ENCODE results near the gene SLC22A13. TPM values are rescaled to one million over a fixed set of nuclear protein-coding genes. Genes with fewer than 3 reads are reported as not detected.
"Not testable (repeated sequence)": the region's sequence is repeated elsewhere in the genome, so short reads cannot be mapped to it uniquely, and the experiment has no call there.

SLC22A13 gene
- total RNA-seq, 2 experiments from 2014 or later: 0.57 to 0.61 TPM

- ATAC-seq (ENCODE audit: low read depth); H3K4me3 Mint-ChIP-seq; DNase-seq; H3K9me3 Mint-ChIP-seq; POLR2A ChIA-PET; H3K36me3 Mint-ChIP-seq; H3K27ac Mint-ChIP-seq; H3K4me1 Mint-ChIP-seq: not testable (repeated sequence)
- H3K27me3 Mint-ChIP-seq: peaks cover 19% of the 10 kb centered on the region
Observed at GRCh38 chr3:38297053-38297452, 31.4 kb downstream of the SLC22A13 start.

GRCh38 chr3:38297537-38297936 is 31.9 kb downstream of the SLC22A13 start:
- Mint-ChIP-seq H3K4me1 (no peaks in the 10 kb centered on the region), H3K36me3 (no peaks in the 10 kb centered on the region), H3K27ac (no peak overlapping the region), H3K27me3 (peaks cover 19% of the 10 kb centered on the region), H3K9me3 (no peaks in the 10 kb centered on the region), H3K4me3 (no peak overlapping the region)
- POLR2A ChIA-PET: no interaction called here
- ATAC-seq (ENCODE audit: low read depth) (no peak), DNase-seq (no peak)

GRCh38 chr3:38297947-38298711 is 32.5 kb downstream of the SLC22A13 start:
- no peak for ATAC-seq (ENCODE audit: low read depth)
- H3K4me1 Mint-ChIP-seq: no peaks in the 10 kb centered on the region
- no peaks in the 10 kb centered on the region for H3K9me3 Mint-ChIP-seq
- H3K36me3 Mint-ChIP-seq: no peaks in the 10 kb centered on the region
- H3K4me3 Mint-ChIP-seq: no peak overlapping the region
- peaks cover 20% of the 10 kb centered on the region for H3K27me3 Mint-ChIP-seq
- no peak overlapping the region for H3K27ac Mint-ChIP-seq
- POLR2A ChIA-PET: no interaction called here
- DNase-seq: no peak

DNA sequence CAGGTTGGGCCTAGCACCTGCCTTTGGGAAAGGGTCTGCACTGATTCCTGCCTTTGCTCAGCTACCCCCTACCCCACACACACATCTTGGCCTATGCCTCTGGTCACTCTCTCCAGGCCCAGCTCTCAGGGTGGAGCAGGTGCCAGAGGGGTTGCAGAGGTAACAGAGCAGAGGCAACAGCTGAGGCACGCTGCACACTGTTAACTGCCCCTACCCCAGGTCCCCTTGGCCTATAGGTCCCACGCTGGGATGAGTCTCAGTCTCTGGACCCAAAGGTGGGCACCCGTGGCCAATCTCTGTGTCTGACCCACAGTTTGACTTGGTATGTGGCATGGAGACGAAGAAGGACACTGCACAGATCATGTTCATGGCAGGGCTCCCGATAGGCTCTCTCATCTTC is 41.3 kb downstream of the SLC22A13 start:
- Mint-ChIP-seq H3K36me3 (no peaks in the 10 kb centered on the region), H3K9me3 (no peaks in the 10 kb centered on the region), H3K4me3 (no peak overlapping the region), H3K4me1 (no peaks in the 10 kb centered on the region), H3K27ac (no peak overlapping the region), H3K27me3 (peaks cover 19% of the 10 kb centered on the region)
- POLR2A ChIA-PET: no interaction called here
- DNase-seq (no peak), ATAC-seq (ENCODE audit: low read depth) (no peak)

DNA sequence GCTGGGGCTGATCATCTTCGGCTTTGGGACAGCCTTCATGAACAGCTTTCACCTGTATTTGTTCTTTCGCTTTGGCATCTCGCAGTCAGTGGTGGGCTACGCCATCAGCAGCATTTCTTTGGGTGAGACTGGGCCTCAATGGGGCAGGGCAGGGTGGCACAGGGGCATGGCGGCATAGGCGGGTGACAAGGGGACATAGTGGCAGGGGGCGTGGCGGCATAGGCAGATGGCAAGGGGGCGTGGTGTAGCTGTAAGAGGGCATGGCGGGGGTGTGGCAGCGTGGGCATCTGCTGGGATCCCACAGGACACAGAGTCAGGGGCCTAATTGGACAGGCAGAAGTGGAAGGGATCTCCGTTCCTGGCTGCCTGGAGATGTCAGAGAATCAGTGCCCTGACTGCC is 42.0 kb downstream of the SLC22A13 start:
- H3K36me3 Mint-ChIP-seq: no peaks in the 10 kb centered on the region
- POLR2A ChIA-PET: no interaction called here
- no peaks in the 10 kb centered on the region for H3K4me1 Mint-ChIP-seq
- H3K27ac Mint-ChIP-seq: no peak overlapping the region
- ATAC-seq (ENCODE audit: low read depth): no peak
- peaks cover 19% of the 10 kb centered on the region for H3K27me3 Mint-ChIP-seq
- no peak for DNase-seq
- no peaks in the 10 kb centered on the region for H3K9me3 Mint-ChIP-seq
- no peak overlapping the region for H3K4me3 Mint-ChIP-seq

DNA sequence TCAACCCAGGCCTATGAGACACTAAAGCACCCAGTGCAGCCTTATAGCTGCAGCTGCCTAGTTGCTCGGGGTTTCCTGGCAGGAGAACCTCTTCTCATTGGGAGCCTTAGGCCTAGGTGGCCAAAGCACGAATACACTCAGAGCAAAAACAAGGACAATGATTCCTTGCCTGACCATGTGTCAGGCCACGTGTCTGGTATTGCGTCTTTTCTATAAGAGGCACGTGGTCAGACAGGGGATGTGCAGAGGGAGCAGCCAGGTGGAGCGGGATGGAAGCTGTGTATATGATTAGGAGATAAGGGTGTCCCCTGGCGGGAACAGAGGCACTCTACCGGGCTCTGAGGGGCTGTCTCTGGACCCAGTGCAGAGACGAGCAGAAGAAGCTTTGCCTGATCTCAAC is 42.8 kb downstream of the SLC22A13 start:
- ATAC-seq (ENCODE audit: low read depth) (no peak), DNase-seq (no peak)
- Mint-ChIP-seq H3K36me3 (no peaks in the 10 kb centered on the region), H3K9me3 (no peaks in the 10 kb centered on the region), H3K4me1 (no peaks in the 10 kb centered on the region), H3K27ac (no peak overlapping the region), H3K27me3 (peaks cover 18% of the 10 kb centered on the region), H3K4me3 (no peak overlapping the region)
- POLR2A ChIA-PET: no interaction called here

- POLR2A ChIA-PET: no interaction called here
- H3K4me3 Mint-ChIP-seq: no peak overlapping the region
- ATAC-seq (ENCODE audit: low read depth) (no peak), DNase-seq (no peak)
- no peaks in the 10 kb centered on the region for H3K4me1 Mint-ChIP-seq
- no peak overlapping the region for H3K27ac Mint-ChIP-seq
- H3K27me3 Mint-ChIP-seq: peaks cover 15% of the 10 kb centered on the region
- no peaks in the 10 kb centered on the region for H3K9me3 Mint-ChIP-seq
- no peaks in the 10 kb centered on the region for H3K36me3 Mint-ChIP-seq
Observed at GRCh38 chr3:38311476-38311875, 45.9 kb downstream of the SLC22A13 start.

- Mint-ChIP-seq H3K36me3 (no peaks in the 10 kb centered on the region), H3K27ac (no peak overlapping the region), H3K4me3 (no peak overlapping the region), H3K27me3 (peaks cover 15% of the 10 kb centered on the region), H3K4me1 (no peaks in the 10 kb centered on the region), H3K9me3 (no peaks in the 10 kb centered on the region)
- DNase-seq (no peak), ATAC-seq (ENCODE audit: low read depth) (no peak)
- POLR2A ChIA-PET: no interaction called here
Observed at GRCh38 chr3:38311941-38312340, 46.3 kb downstream of the SLC22A13 start.

GRCh38 chr3:38312356-38312755 is 46.7 kb downstream of the SLC22A13 start:
- Mint-ChIP-seq H3K4me3 (no peak overlapping the region), H3K36me3 (no peaks in the 10 kb centered on the region), H3K4me1 (no peaks in the 10 kb centered on the region), H3K27ac (no peak overlapping the region), H3K9me3 (no peaks in the 10 kb centered on the region), H3K27me3 (peaks cover 15% of the 10 kb centered on the region)
- DNase-seq (no peak), ATAC-seq (ENCODE audit: low read depth) (no peak)
- POLR2A ChIA-PET: no interaction called here

DNA sequence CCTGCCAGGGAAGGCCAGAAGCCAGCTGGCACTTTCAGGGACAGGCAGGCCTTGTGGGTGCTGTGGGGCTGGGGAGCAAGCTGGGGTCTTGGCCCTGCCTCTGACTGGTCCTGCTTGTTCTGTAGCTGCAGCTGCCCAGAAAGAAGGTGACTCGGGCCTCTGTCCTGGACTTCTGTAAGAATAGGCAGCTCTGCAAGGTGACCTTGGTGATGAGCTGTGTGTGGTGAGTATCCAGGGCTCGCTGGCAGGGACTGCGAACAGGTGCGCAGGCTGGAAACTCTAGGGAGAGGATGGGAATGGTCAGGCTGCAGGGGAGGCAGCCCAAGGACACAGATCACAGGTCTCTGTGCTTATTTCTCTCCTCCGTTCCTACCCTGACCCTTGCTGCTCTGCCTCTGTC is 47.7 kb downstream of the SLC22A13 start:
- no peaks in the 10 kb centered on the region for H3K4me1 Mint-ChIP-seq
- POLR2A ChIA-PET: no interaction called here
- ATAC-seq (ENCODE audit: low read depth) (no peak), DNase-seq (no peak)
- no peaks in the 10 kb centered on the region for H3K9me3 Mint-ChIP-seq
- peaks cover 13% of the 10 kb centered on the region for H3K27me3 Mint-ChIP-seq
- H3K4me3 Mint-ChIP-seq: no peak overlapping the region
- H3K36me3 Mint-ChIP-seq: no peaks in the 10 kb centered on the region
- H3K27ac Mint-ChIP-seq: no peak overlapping the region

- Mint-ChIP-seq H3K27me3 (peaks cover 13% of the 10 kb centered on the region), H3K27ac (no peak overlapping the region), H3K36me3 (no peaks in the 10 kb centered on the region), H3K9me3 (no peaks in the 10 kb centered on the region), H3K4me1 (no peaks in the 10 kb centered on the region), H3K4me3 (no peak overlapping the region)
- no peak for ATAC-seq (ENCODE audit: low read depth)
- POLR2A ChIA-PET: no interaction called here
- DNase-seq: no peak
Observed at GRCh38 chr3:38313695-38314094, 48.1 kb downstream of the SLC22A13 start.

- Mint-ChIP-seq H3K4me1 (no peaks in the 10 kb centered on the region), H3K9me3 (no peaks in the 10 kb centered on the region), H3K36me3 (no peaks in the 10 kb centered on the region), H3K27me3 (peaks cover 13% of the 10 kb centered on the region), H3K27ac (no peak overlapping the region), H3K4me3 (no peak overlapping the region)
- POLR2A ChIA-PET: no interaction called here
- ATAC-seq (ENCODE audit: low read depth) (no peak), DNase-seq (no peak)
Observed at GRCh38 chr3:38314112-38314763, 48.6 kb downstream of the SLC22A13 start.

DNA sequence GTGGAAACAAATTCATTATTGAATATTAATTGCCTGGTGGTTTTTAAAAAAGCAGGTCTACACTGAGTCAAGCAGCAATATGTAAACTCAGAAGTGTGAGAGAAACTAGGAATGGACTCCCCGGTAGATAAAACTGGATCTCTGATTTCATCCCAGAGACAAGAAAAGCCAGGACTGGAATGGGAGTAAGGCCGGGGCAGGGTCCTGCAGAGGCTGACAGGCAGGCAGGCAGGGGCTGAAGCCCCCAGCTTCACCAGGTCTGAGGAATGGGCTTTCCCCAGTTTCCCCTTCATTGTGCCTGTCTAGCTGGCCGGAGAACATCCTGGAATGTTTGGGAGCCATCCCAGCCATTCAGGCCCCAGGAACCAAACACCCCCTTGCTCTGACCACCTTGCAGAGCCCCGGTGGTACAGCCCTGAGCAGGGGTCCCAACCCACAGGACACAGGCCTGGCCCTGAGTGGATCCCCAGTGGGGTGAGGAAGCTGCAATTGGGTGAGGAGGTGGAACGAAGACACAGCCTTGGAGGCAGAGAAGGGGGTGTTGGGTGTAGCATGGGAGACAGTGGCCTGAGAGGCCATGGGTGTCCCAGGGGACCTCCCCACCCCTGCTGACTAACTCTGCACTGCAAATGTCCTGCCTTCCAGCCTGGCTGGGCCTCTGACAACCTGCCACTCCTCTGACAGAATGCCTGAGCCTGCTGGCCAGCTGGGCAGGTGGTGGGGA is 49.3 kb downstream of the SLC22A13 start:
- ATAC-seq (ENCODE audit: low read depth) (no peak), DNase-seq (no peak)
- Mint-ChIP-seq H3K9me3 (no peaks in the 10 kb centered on the region), H3K4me1 (no peaks in the 10 kb centered on the region), H3K36me3 (no peaks in the 10 kb centered on the region), H3K27me3 (peaks cover 10% of the 10 kb centered on the region), H3K27ac (no peak overlapping the region), H3K4me3 (no peak overlapping the region)
- POLR2A ChIA-PET: no interaction called here

Data from activated naive CD8-positive, alpha-beta T cell treated with anti-CD3 and anti-CD28 coated beads, Interleukin-2, amount 10 ng/mL, durations not matched to agents 7 days and 5 days (primary cell).